HFFc6 (cell line): ENCODE data around the gene EXOC4. TPM values are rescaled to one million over a fixed set of nuclear protein-coding genes. Genes with fewer than 3 reads are reported as not detected.
A peak's percentile ranks its signal among the peaks of the same experiment; 100 is the strongest.

ENCODE experiments used
- DNase-seq: peaks from one replicate; pipeline ENCODE4 v3.0.0-alpha.2; 2018
- H3K27ac Mint-ChIP-seq: 2 replicates; pipeline ENCODE4 v1.8.0; 2020; ENCODE audit warnings: mild to moderate bottlenecking, mixed read lengths
- H3K27me3 Mint-ChIP-seq: 2 replicates; pipeline ENCODE4 v1.8.0; 2021; ENCODE audit warnings: mild to moderate bottlenecking, moderate library complexity, mixed read lengths; ENCODE audit not compliant: insufficient read depth
- H3K36me3 Mint-ChIP-seq: 2 replicates; pipeline ENCODE4 v1.8.0; 2021; ENCODE audit warnings: low read depth, mixed read lengths
- H3K4me1 Mint-ChIP-seq: 2 replicates; pipeline ENCODE4 v1.8.0; 2020; ENCODE audit warnings: low read depth, mixed read lengths
- H3K4me3 Mint-ChIP-seq: 2 replicates; pipeline ENCODE4 v1.8.0; 2020; ENCODE audit warnings: mild to moderate bottlenecking, moderate library complexity, mixed read lengths
- H3K9me3 Mint-ChIP-seq: 2 replicates; pipeline ENCODE4 v1.8.0; 2020; ENCODE audit warnings: mild to moderate bottlenecking, mixed read lengths
- total RNA-seq, 6 experiments: library from RNA; stranded (reverse); fragmentation: NEBNext Ultra II Directional; extraction: Animal tissue kit (Norgen Biotek cat#: 25700); gene quantifications; 2 replicates in 1 of 6; 3 replicates in 5 of 6; pipeline ENCODE4 v1.2.3, GENCODE V29; 2021
- TF ChIP-seq, protein P1 (sequence below): fragments of 200-600 bp; sonication (generic); IDR thresholded peaks from 2 replicates; pipeline ENCODE4 v1.5.0; 2021; ENCODE audit warnings: antibody characterized with exemption, mild to moderate bottlenecking

EXOC4 gene
- total RNA-seq, 6 experiments from 2014 or later: 57.6 to 67.6 (median 61.4) TPM

DNA sequence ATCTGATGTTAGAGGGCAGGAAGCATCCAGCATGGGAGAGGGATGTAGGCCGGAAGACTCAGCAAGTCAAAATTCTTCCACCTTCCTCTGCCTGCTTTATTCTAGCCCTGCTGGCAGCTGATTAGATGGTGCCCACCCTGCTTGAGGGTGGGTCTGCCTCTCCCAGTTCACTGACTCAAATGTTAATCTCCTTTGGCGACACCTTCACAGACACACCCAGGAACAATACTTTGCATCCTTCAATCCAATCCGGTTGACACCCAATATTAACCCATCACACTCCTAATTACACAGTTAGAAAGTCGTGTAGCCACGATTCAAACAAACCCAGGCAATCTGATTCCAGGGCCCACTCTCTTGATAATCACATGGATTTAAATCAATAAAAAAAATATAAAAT lies 440.4 kb downstream of the EXOC4 start:
- peaks cover 27% of the 10 kb centered on the region for H3K4me1 Mint-ChIP-seq
- TF ChIP-seq, protein P1, sequence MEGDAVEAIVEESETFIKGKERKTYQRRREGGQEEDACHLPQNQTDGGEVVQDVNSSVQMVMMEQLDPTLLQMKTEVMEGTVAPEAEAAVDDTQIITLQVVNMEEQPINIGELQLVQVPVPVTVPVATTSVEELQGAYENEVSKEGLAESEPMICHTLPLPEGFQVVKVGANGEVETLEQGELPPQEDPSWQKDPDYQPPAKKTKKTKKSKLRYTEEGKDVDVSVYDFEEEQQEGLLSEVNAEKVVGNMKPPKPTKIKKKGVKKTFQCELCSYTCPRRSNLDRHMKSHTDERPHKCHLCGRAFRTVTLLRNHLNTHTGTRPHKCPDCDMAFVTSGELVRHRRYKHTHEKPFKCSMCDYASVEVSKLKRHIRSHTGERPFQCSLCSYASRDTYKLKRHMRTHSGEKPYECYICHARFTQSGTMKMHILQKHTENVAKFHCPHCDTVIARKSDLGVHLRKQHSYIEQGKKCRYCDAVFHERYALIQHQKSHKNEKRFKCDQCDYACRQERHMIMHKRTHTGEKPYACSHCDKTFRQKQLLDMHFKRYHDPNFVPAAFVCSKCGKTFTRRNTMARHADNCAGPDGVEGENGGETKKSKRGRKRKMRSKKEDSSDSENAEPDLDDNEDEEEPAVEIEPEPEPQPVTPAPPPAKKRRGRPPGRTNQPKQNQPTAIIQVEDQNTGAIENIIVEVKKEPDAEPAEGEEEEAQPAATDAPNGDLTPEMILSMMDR: no peak
- H3K9me3 Mint-ChIP-seq: no peaks in the 10 kb centered on the region
- peaks cover 2% of the 10 kb centered on the region for H3K27me3 Mint-ChIP-seq
- H3K27ac Mint-ChIP-seq: no peak overlapping the region
- H3K4me3 Mint-ChIP-seq: no peak overlapping the region
- H3K36me3 Mint-ChIP-seq: peaks cover 4% of the 10 kb centered on the region; the same call in 1 of the 2 replicates
- DNase-seq: no peak

- Mint-ChIP-seq H3K27ac (no peak overlapping the region), H3K4me3 (no peak overlapping the region), H3K4me1 (peaks cover 11% of the 10 kb centered on the region), H3K9me3 (no peaks in the 10 kb centered on the region), H3K27me3 (peaks cover 2% of the 10 kb centered on the region), H3K36me3 (peaks cover 4% of the 10 kb centered on the region; the same call in 1 of the 2 replicates)
- TF ChIP-seq, protein P1: no peak
- no peak for DNase-seq
Measured at GRCh38 chr7:133696056-133696455, 443.2 kb downstream of the EXOC4 start.

- Mint-ChIP-seq H3K9me3 (no peaks in the 10 kb centered on the region), H3K27me3 (peaks cover 2% of the 10 kb centered on the region), H3K36me3 (peaks cover 4% of the 10 kb centered on the region; the same call in 1 of the 2 replicates), H3K27ac (no peak overlapping the region), H3K4me3 (no peak overlapping the region), H3K4me1 (peaks cover 13% of the 10 kb centered on the region)
- DNase-seq: no peak
- TF ChIP-seq, protein P1: no peak
Measured at GRCh38 chr7:133697585-133697984, 444.7 kb downstream of the EXOC4 start.

DNA sequence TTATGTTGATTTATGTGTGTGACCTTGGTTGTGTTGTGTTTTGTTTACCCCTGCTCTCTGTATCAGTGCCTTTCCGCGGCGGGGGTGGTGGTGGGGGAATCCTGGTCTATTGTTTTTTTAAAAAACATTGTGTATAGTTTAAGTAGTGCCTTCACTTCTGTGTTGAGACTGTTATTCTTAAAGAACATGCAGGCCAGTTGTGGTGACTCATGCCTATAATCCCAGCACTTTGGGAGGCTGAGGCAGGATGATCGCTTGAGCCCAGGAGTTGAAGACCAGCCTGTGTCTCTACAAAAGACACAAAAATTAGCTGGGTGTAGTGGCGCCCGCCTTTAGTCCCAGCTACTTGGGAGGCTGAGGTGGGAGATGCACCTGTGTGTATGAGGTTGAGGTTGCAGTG lies 445.2 kb downstream of the EXOC4 start:
- Mint-ChIP-seq H3K4me1 (peaks cover 19% of the 10 kb centered on the region), H3K27ac (no peak overlapping the region), H3K4me3 (no peak overlapping the region), H3K9me3 (no peaks in the 10 kb centered on the region), H3K36me3 (peaks cover 4% of the 10 kb centered on the region; the same call in 1 of the 2 replicates), H3K27me3 (peaks cover 2% of the 10 kb centered on the region)
- TF ChIP-seq, protein P1: no peak
- DNase-seq: peak; percentile 12

- H3K27me3 Mint-ChIP-seq: no peaks in the 10 kb centered on the region; the same call in 1 of the 2 replicates
- H3K9me3 Mint-ChIP-seq: no peaks in the 10 kb centered on the region
- no peak overlapping the region for H3K4me3 Mint-ChIP-seq
- no peak for DNase-seq
- H3K36me3 Mint-ChIP-seq: peaks cover 4% of the 10 kb centered on the region; the same call in 1 of the 2 replicates
- TF ChIP-seq, protein P1: no peak
- H3K4me1 Mint-ChIP-seq: peaks cover 31% of the 10 kb centered on the region
- no peak overlapping the region for H3K27ac Mint-ChIP-seq
Measured at GRCh38 chr7:133699386-133699785, 446.5 kb downstream of the EXOC4 start.

GRCh38 chr7:133702078-133702477 lies 449.2 kb downstream of the EXOC4 start:
- DNase-seq: no peak
- H3K27me3 Mint-ChIP-seq: 0 out of 2 replicates have a peak, but pooled peaks cover 2% of the 10 kb centered on the region
- H3K4me3 Mint-ChIP-seq: no peak overlapping the region
- TF ChIP-seq, protein P1: no peak
- H3K4me1 Mint-ChIP-seq: peaks cover 57% of the 10 kb centered on the region
- no peak overlapping the region for H3K27ac Mint-ChIP-seq
- H3K9me3 Mint-ChIP-seq: no peaks in the 10 kb centered on the region
- no peaks in the 10 kb centered on the region for H3K36me3 Mint-ChIP-seq
